Activated CD8-positive, alpha-beta T cell treated with anti-CD3 and anti-CD28 coated beads, Interleukin-2, amount 10 ng/mL, durations not matched to agents 7 days and 5 days (primary cell): ENCODE results near the gene GALNT6. TPM values are rescaled to one million over a fixed set of nuclear protein-coding genes. Genes with fewer than 3 reads are reported as not detected.
"Not testable (repeated sequence)": the region's sequence is repeated elsewhere in the genome, so short reads cannot be mapped to it uniquely, and the experiment has no call there.

Experiments used
- ATAC-seq: fragments of 150-1000 bp; cut with Tn5 transposase; one replicate; pipeline ENCODE4 v1.10.0; 2021; ENCODE audit warnings: moderate library complexity
- CTCF ChIA-PET: fragments of 350-600 bp; sonication (Branson Sonifier 250); formaldehyde crosslinking; loops from one replicate; lab custom pipeline; 2021; ENCODE audit warnings: antibody characterized with exemption; lab: Charles Lee
- POLR2A ChIA-PET: fragments of 350-600 bp; sonication (Branson Sonifier 250); formaldehyde crosslinking; loops from one replicate; lab custom pipeline; 2021; ENCODE audit warnings: antibody characterized with exemption; lab: Charles Lee
- DNase-seq: peaks from one replicate; pipeline ENCODE4 v3.0.0-alpha.2; 2020
- H3K27ac Mint-ChIP-seq: one replicate; pipeline ENCODE4 v1.8.0; 2021; ENCODE audit warnings: mild to moderate bottlenecking, mixed read lengths
- H3K27me3 Mint-ChIP-seq: one replicate; pipeline ENCODE4 v1.8.0; 2021; ENCODE audit warnings: low read depth, mixed read lengths
- H3K36me3 Mint-ChIP-seq: one replicate; pipeline ENCODE4 v1.8.0; 2021; ENCODE audit warnings: low read depth, mixed read lengths
- H3K4me1 Mint-ChIP-seq: one replicate; pipeline ENCODE4 v1.8.0; 2021; ENCODE audit warnings: low read depth, mixed read lengths
- H3K4me3 Mint-ChIP-seq: one replicate; pipeline ENCODE4 v1.8.0; 2021; ENCODE audit warnings: mild to moderate bottlenecking, mixed read lengths
- H3K9me3 Mint-ChIP-seq: one replicate; pipeline ENCODE4 v1.8.0; 2022; ENCODE audit warnings: mixed read lengths; ENCODE audit not compliant: insufficient read depth
- total RNA-seq, 2 experiments: library from RNA; stranded (reverse); gene quantifications; one replicate each; pipeline ENCODE4 v1.2.3, GENCODE V29; 2021

GALNT6 gene
- total RNA-seq, 2 experiments from 2014 or later, result 40.4 to 43.1 TPM

- Mint-ChIP-seq H3K27me3 (no peaks in the 10 kb centered on the region), H3K36me3 (peaks cover 50% of the 10 kb centered on the region), H3K9me3 (no peaks in the 10 kb centered on the region), H3K4me3 (peak overlapping the region; percentile 99), H3K4me1 (peaks cover 81% of the 10 kb centered on the region), H3K27ac (peak overlapping the region; percentile 100)
- no peak for DNase-seq
- no peak for ATAC-seq
- POLR2A ChIA-PET, result interaction anchor here (0.6 to 1.9 kb wide), 8 partner anchors 9 to 916 kb away, joined by 3 to 8 read pairs (median 4); partner anchors contain the start of gene DAZAP2
- CTCF ChIA-PET, result interaction anchor here (0.6 to 8.3 kb wide), 9 partner anchors 14 to 703 kb away, joined by 3 to 86 read pairs (median 3); partner anchors contain the start of genes POU6F1 and SMAGP
Observed at GRCh38 chr12:51322452-51322851, 68.8 kb downstream of the GALNT6 start.

- no peak for DNase-seq
- H3K9me3 Mint-ChIP-seq, result no peaks in the 10 kb centered on the region
- H3K27ac Mint-ChIP-seq, result peak overlapping the region; percentile 70
- H3K36me3 Mint-ChIP-seq, result peaks cover 54% of the 10 kb centered on the region
- peaks cover 79% of the 10 kb centered on the region for H3K4me1 Mint-ChIP-seq
- ChIA-PET CTCF (interaction anchor here (0.9 to 8.3 kb wide), 6 partner anchors 13 to 703 kb away, joined by 3 to 86 read pairs (median 3); partner anchors contain the start of genes POU6F1 and SMAGP), POLR2A (interaction anchor here (0.7 to 1.9 kb wide), 4 partner anchors 51 to 397 kb away, joined by 3 to 8 read pairs (median 3); partner anchors contain the start of genes DAZAP2 and LETMD1)
- no peak for ATAC-seq
- H3K4me3 Mint-ChIP-seq, result peak overlapping the region; percentile 99
- no peaks in the 10 kb centered on the region for H3K27me3 Mint-ChIP-seq
Observed at GRCh38 chr12:51321882-51322281, 69.3 kb downstream of the GALNT6 start.

GRCh38 chr12:51320695-51321320 lies 70.4 kb downstream of the GALNT6 start:
- no peak for ATAC-seq
- peaks cover 71% of the 10 kb centered on the region for H3K4me1 Mint-ChIP-seq
- CTCF ChIA-PET, result interaction anchor here (1.2 to 8.3 kb wide), 3 partner anchors 11 to 49 kb away, joined by 4 to 86 read pairs (median 5); no protein-coding TSS in a partner anchor
- no peak for DNase-seq
- H3K27me3 Mint-ChIP-seq, result no peaks in the 10 kb centered on the region
- H3K4me3 Mint-ChIP-seq, result peak overlapping the region; percentile 99
- H3K27ac Mint-ChIP-seq, result peak overlapping the region; percentile 70
- no peaks in the 10 kb centered on the region for H3K9me3 Mint-ChIP-seq
- POLR2A ChIA-PET, result interaction anchor here (0.6 to 2.6 kb wide), 4 partner anchors 15 to 556 kb away, joined by 3 to 13 read pairs (median 3); partner anchors contain the start of gene DAZAP2
- peaks cover 60% of the 10 kb centered on the region for H3K36me3 Mint-ChIP-seq

- Mint-ChIP-seq H3K36me3 (peaks cover 63% of the 10 kb centered on the region), H3K4me3 (peak overlapping the region; percentile 99)
- POLR2A ChIA-PET, result interaction anchor here (0.7 to 2.6 kb wide), 3 partner anchors 16 to 556 kb away, joined by 3 to 13 read pairs (median 3); partner anchors contain the start of gene DAZAP2
Observed at GRCh38 chr12:51320311-51320694, 70.9 kb downstream of the GALNT6 start.

GRCh38 chr12:51318846-51319599 lies 72.2 kb downstream of the GALNT6 start:
- peaks cover 56% of the 10 kb centered on the region for H3K4me1 Mint-ChIP-seq
- DNase-seq (peak; percentile 67), ATAC-seq (peak; percentile 70)
- peaks cover 65% of the 10 kb centered on the region for H3K36me3 Mint-ChIP-seq
- no peaks in the 10 kb centered on the region for H3K9me3 Mint-ChIP-seq
- ChIA-PET POLR2A (interaction anchor here (0.9 to 2.6 kb wide), 4 partner anchors 14 to 80 kb away, joined by 3 to 13 read pairs (median 6); partner anchors contain the start of gene DAZAP2), CTCF (interaction anchor here (0.9 to 8.3 kb wide), 5 partner anchors 9 to 50 kb away, joined by 3 to 86 read pairs (median 3); no protein-coding TSS in a partner anchor)
- H3K27me3 Mint-ChIP-seq, result no peaks in the 10 kb centered on the region
- H3K27ac Mint-ChIP-seq, result peak overlapping the region; percentile 89
- peak overlapping the region; percentile 99 for H3K4me3 Mint-ChIP-seq

More at GRCh38 chr12:51320311-51320694, 70.9 kb downstream of the GALNT6 start:
- Mint-ChIP-seq H3K27me3 (no peaks in the 10 kb centered on the region), H3K4me1 (peaks cover 67% of the 10 kb centered on the region), H3K27ac (peak overlapping the region; percentile 70), H3K9me3 (no peaks in the 10 kb centered on the region)
- CTCF ChIA-PET, result interaction anchor here (1.2 to 8.3 kb wide), 3 partner anchors 11 to 49 kb away, joined by 4 to 86 read pairs (median 5); no protein-coding TSS in a partner anchor
- no peak for DNase-seq
- ATAC-seq, result no peak

GRCh38 chr12:51318057-51318806 lies 73.0 kb downstream of the GALNT6 start:
- ChIA-PET CTCF (interaction anchor here (0.8 to 8.3 kb wide), 5 partner anchors 9 to 51 kb away, joined by 3 to 86 read pairs (median 3); no protein-coding TSS in a partner anchor), POLR2A (interaction anchor here (0.9 to 2.6 kb wide), 4 partner anchors 13 to 79 kb away, joined by 3 to 13 read pairs (median 6); partner anchors contain the start of gene DAZAP2)
- Mint-ChIP-seq H3K36me3 (peaks cover 65% of the 10 kb centered on the region), H3K27ac (peak overlapping the region; percentile 89), H3K4me1 (peaks cover 57% of the 10 kb centered on the region), H3K4me3 (peak overlapping the region; percentile 99)
- DNase-seq, ATAC-seq, H3K27me3 Mint-ChIP-seq, H3K9me3 Mint-ChIP-seq: not testable (repeated sequence)

- Mint-ChIP-seq H3K9me3 (no peaks in the 10 kb centered on the region), H3K27ac (no peak overlapping the region), H3K27me3 (no peaks in the 10 kb centered on the region), H3K36me3 (peaks cover 61% of the 10 kb centered on the region), H3K4me1 (peaks cover 14% of the 10 kb centered on the region), H3K4me3 (no peak overlapping the region)
- ChIA-PET POLR2A (interaction anchor here (0.6 kb wide), 1 partner anchor 198 kb away, joined by 3 read pairs; no protein-coding TSS in a partner anchor), CTCF (interaction anchor here (1.8 kb wide), 1 partner anchor 59 kb away, joined by 5 read pairs; no protein-coding TSS in a partner anchor)
- no peak for DNase-seq
- ATAC-seq, result no peak
Observed at GRCh38 chr12:51311389-51311788, 79.8 kb downstream of the GALNT6 start.

- CTCF ChIA-PET, result interaction anchor here (0.8 to 3.1 kb wide), 3 partner anchors 14 to 90 kb away, joined by 3 to 16 read pairs (median 3); partner anchors contain the start of gene POU6F1
- Mint-ChIP-seq H3K4me3 (no peak overlapping the region), H3K36me3 (peaks cover 63% of the 10 kb centered on the region), H3K27ac (peak overlapping the region; percentile 30), H3K27me3 (no peaks in the 10 kb centered on the region), H3K9me3 (no peaks in the 10 kb centered on the region), H3K4me1 (peaks cover 10% of the 10 kb centered on the region)
- POLR2A ChIA-PET, result no interaction called here
- no peak for ATAC-seq
- no peak for DNase-seq
Observed at GRCh38 chr12:51307655-51308593, 83.3 kb downstream of the GALNT6 start.

GRCh38 chr12:51306507-51306906 lies 84.7 kb downstream of the GALNT6 start:
- no peak for ATAC-seq
- peaks cover 66% of the 10 kb centered on the region for H3K36me3 Mint-ChIP-seq
- H3K9me3 Mint-ChIP-seq, result no peaks in the 10 kb centered on the region
- ChIA-PET CTCF (interaction anchor here (1.0 to 3.1 kb wide), 2 partner anchors 35 to 68 kb away, joined by 3 to 16 read pairs; partner anchors contain the start of gene DAZAP2), POLR2A (no interaction called here)
- no peak overlapping the region for H3K4me3 Mint-ChIP-seq
- H3K4me1 Mint-ChIP-seq, result peaks cover 5% of the 10 kb centered on the region
- H3K27me3 Mint-ChIP-seq, result no peaks in the 10 kb centered on the region
- no peak for DNase-seq
- H3K27ac Mint-ChIP-seq, result no peak overlapping the region
